Prostate gland (tissue), 2 donors: ENCODE measurements around the gene CDC6. TPM values are rescaled to one million over a fixed set of nuclear protein-coding genes. Genes with fewer than 3 reads are reported as not detected.

Source experiments
- DNase-seq: peaks from one replicate; pipeline ENCODE4 v3.0.0-alpha.2; 2019; ENCODE audit warnings: low spot score
- H3K27ac ChIP-seq, 2 donors: fragments of 200-600 bp; sonication (generic); 2 replicates each; pipeline ENCODE4 v1.5.1; 2017 to 2019
- H3K27me3 ChIP-seq: fragments of 200-600 bp; sonication (generic); replicated peaks from 2 replicates; pipeline ENCODE4 v1.5.1; 2019; ENCODE audit not compliant: insufficient read depth
- H3K36me3 ChIP-seq, 2 donors: fragments of 200-600 bp; sonication (generic); 1 replicate in 1 of 2; 2 replicates in 1 of 2; pipeline versions ENCODE4 v1.5.1 to v1.8.1; 2017 to 2019
- H3K4me1 ChIP-seq: fragments of 200-600 bp; sonication (generic); replicated peaks from 2 replicates; pipeline ENCODE4 v1.5.1; 2019
- H3K4me3 ChIP-seq, 2 donors: fragments of 200-600 bp; sonication (generic); 2 replicates each; pipeline ENCODE4 v1.5.1; 2017 to 2019
- H3K9me3 ChIP-seq: fragments of 200-600 bp; sonication (generic); 2 replicates; pipeline ENCODE4 v1.5.1; 2017
- POLR2A ChIP-seq: fragments of 450-650 bp; IDR thresholded peaks from one replicate; pipeline ENCODE4 v1.6.1; 2016; ENCODE audit warnings: antibody characterized with exemption, mild to moderate bottlenecking
- POLR2AphosphoS5 ChIP-seq: sonication (generic); formaldehyde crosslinking; IDR thresholded peaks from one replicate; pipeline ENCODE4 v1.6.1; 2017; ENCODE audit warnings: antibody characterized with exemption
- WGBS: methylation state at CpG from one replicate; pipeline ENCODE4 v1.1.5; 2018; 5-methylcytosine and 5-hydroxymethylcytosine counted together
- intact Hi-C: fragments of 100-400 bp; cut with DNase I; formaldehyde crosslinking; loops from one replicate; pipeline ENCODE4 v1.14.2; 2022
- total RNA-seq, 2 donors: library from RNA; depleted of rRNA; stranded (reverse); fragments of >200 nt; gene quantifications; one replicate each; pipeline ENCODE4 v1.1.0, GENCODE V29; 2016
- TF ChIP-seq, protein P1 (sequence below), 4 experiments: fragments of 200-600 bp in 2 of 4; fragments of 450-650 bp in 2 of 4; sonication (generic) in 2 of 4; IDR thresholded peaks; 1 replicate in 3 of 4; 2 replicates in 1 of 4; pipeline ENCODE4 v1.5.1; 2016 to 2019; ENCODE audit warnings: antibody characterized with exemption in 4 of 4, mild to moderate bottlenecking in 2 of 4, moderate library complexity in 2 of 4

The CDC6 gene
- total RNA-seq, 2 donors from 2014 or later = 2.1 to 10.3 TPM

DNA sequence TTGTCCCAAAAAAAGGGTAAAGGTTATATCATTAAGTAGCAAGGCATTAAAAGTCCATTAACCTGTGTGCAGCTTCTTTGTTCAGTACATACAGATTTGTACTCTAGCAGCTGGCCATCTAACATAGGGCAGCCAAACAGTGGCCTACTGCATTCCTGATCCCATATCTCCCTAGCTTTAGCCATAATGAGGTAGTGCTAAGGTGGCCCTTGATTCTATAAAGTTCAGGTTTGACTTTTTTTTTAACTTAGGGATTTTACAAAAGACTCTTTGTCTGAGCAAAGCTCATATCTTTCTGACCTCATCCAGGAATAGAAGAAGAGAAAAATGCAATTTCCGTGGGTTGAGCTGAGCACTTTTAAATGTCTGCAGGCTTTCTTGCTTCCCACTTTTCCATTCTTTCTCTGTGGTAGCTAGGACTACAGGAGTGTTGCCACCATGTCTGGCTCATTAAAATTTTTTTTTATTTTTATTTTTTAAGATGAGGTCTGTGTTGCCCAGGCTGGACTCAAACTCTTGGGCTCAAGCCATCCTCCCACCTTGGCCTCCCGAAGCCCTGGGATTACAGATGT lies 19.5 kb upstream of the CDC6 start:
- no peaks in the 10 kb centered on the region for H3K4me1 ChIP-seq
- intact Hi-C loops = no loop called here
- TF ChIP-seq, protein P1, sequence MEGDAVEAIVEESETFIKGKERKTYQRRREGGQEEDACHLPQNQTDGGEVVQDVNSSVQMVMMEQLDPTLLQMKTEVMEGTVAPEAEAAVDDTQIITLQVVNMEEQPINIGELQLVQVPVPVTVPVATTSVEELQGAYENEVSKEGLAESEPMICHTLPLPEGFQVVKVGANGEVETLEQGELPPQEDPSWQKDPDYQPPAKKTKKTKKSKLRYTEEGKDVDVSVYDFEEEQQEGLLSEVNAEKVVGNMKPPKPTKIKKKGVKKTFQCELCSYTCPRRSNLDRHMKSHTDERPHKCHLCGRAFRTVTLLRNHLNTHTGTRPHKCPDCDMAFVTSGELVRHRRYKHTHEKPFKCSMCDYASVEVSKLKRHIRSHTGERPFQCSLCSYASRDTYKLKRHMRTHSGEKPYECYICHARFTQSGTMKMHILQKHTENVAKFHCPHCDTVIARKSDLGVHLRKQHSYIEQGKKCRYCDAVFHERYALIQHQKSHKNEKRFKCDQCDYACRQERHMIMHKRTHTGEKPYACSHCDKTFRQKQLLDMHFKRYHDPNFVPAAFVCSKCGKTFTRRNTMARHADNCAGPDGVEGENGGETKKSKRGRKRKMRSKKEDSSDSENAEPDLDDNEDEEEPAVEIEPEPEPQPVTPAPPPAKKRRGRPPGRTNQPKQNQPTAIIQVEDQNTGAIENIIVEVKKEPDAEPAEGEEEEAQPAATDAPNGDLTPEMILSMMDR (IDR thresholded peaks at IDR 0.05) = no peak
- TF ChIP-seq POLR2A = no peak
- TF ChIP-seq POLR2AphosphoS5 = no peak
- H3K36me3 ChIP-seq = no peaks in the 10 kb centered on the region
- 77% methylated on average over 2 of the region's 2 CpGs for WGBS
- H3K27ac ChIP-seq = no peak overlapping the region
- H3K27me3 ChIP-seq = no peaks in the 10 kb centered on the region
- no peak overlapping the region for H3K4me3 ChIP-seq
- no peaks in the 10 kb centered on the region for H3K9me3 ChIP-seq
- DNase-seq = no peak

DNA sequence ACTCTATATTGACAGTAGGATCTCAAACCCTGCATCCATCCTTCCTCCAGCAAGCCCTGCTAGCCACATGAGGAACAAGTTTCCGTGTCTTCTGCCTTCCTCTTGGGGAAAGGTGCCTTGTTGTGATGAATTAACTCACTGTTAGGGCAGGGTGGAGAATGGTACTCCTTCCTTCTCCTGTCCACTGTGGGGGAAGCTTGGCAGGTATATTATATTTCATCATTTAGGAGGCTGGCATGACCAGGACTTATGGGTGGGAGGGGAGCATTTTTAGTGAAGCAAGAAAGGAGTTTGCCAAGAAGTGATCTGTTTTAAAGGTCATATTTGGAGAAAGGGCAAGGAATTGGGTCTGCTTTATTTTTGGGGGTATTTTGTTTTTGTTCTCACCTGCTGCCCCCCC lies 9.3 kb upstream of the CDC6 start:
- intact Hi-C loops = no loop called here
- no peak for DNase-seq
- H3K27me3 ChIP-seq = no peaks in the 10 kb centered on the region
- no peak overlapping the region for H3K27ac ChIP-seq
- H3K9me3 ChIP-seq = no peaks in the 10 kb centered on the region
- peaks cover 0 to 10% of the 10 kb centered on the region in 2 donors for H3K36me3 ChIP-seq
- TF ChIP-seq POLR2A (no peak), POLR2AphosphoS5 (no peak)
- TF ChIP-seq, protein P1 (IDR thresholded peaks at IDR 0.05) = no peak
- 91% methylated on average over 1 of the region's 1 CpG for WGBS
- no peak overlapping the region for H3K4me3 ChIP-seq
- H3K4me1 ChIP-seq = no peaks in the 10 kb centered on the region

DNA sequence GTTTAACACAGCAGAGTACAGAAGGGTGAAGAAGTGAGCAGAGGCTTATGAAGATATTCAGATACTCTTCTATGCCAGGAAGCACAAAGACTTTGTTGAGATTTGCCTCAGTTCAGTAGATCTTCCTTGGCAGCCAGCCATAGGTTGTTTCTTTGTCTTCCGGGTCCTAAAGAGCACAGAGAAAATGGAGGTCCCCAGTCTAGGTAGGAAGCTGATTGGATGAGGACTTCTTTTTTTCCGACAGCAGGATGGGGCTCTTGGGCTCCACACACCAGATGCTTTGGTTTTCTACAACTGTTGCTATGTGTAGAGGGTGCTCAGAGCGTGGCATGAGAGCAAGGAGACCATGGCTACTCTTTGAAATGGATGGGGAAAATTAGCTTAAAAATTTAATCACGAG lies 8.3 kb upstream of the CDC6 start:
- Histone ChIP-seq H3K36me3 (peaks cover 0 to 10% of the 10 kb centered on the region in 2 donors), H3K27ac (no peak overlapping the region), H3K27me3 (no peaks in the 10 kb centered on the region), H3K4me1 (no peaks in the 10 kb centered on the region), H3K9me3 (no peaks in the 10 kb centered on the region), H3K4me3 (no peak overlapping the region)
- TF ChIP-seq POLR2A = no peak
- no peak for TF ChIP-seq POLR2AphosphoS5
- TF ChIP-seq, protein P1 (IDR thresholded peaks at IDR 0.05) = no peak
- intact Hi-C loops = no loop called here
- no peak for DNase-seq
- 92% methylated on average over 4 of the region's 4 CpGs for WGBS

DNA sequence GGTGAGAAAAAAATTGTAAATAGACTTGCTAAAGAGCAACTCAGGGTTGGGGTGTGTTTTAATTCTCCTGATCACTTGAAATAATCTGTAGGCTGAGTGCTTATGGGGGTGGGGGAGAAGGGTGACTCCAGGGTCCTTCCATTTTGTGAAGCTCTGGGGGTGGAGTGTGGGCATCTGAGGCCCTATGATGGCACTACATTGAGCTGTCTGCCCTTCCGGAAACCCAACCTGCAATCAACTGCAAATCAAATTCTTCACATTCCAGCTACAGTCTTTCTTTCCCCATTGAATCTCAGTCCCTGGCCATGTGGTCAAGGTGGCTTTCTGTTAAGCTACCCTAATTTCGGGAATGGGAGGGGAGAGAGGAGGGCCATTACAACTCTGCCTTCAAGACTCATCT lies 6.0 kb upstream of the CDC6 start:
- H3K9me3 ChIP-seq = no peaks in the 10 kb centered on the region
- 77% methylated on average over 2 of the region's 2 CpGs for WGBS
- intact Hi-C loops = no loop called here
- DNase-seq = no peak
- H3K36me3 ChIP-seq = peaks cover 0 to 10% of the 10 kb centered on the region in 2 donors
- no peaks in the 10 kb centered on the region for H3K27me3 ChIP-seq
- no peak overlapping the region for H3K27ac ChIP-seq
- no peaks in the 10 kb centered on the region for H3K4me1 ChIP-seq
- TF ChIP-seq, protein P1 (IDR thresholded peaks at IDR 0.05) = no peak
- TF ChIP-seq POLR2A (no peak), POLR2AphosphoS5 (no peak)
- no peak overlapping the region for H3K4me3 ChIP-seq

DNA sequence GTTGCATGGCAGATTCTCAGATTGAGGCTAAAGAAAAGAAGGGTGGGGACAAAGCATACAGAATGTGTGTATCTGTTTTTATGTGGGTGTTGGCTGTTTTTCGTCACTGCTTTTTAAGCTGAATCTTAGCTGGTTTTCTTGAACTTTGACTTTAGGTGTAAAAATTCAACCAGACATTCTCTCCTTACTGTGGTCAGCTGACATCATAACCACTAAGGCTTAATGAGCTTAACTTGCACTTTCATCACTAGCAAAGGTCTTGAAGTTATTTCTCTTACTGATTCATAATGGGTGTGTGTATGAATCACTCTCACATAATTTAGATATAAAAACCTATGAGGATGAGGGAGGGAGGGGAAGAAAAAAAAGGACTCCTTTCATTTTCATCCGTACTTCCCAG lies 4.0 kb upstream of the CDC6 start:
- 68% methylated on average over 2 of the region's 2 CpGs for whole genome bisulfite sequencing
- no peaks in the 10 kb centered on the region for H3K27me3 ChIP-seq
- no peaks in the 10 kb centered on the region for H3K36me3 ChIP-seq
- H3K27ac ChIP-seq = peak overlapping the region; percentile 29 to 44
- H3K4me1 ChIP-seq = peaks cover 4% of the 10 kb centered on the region
- TF ChIP-seq POLR2AphosphoS5 (no peak), POLR2A (no peak)
- TF ChIP-seq, protein P1 (IDR thresholded peaks at IDR 0.05) = no peak
- intact Hi-C loops = no loop called here
- no peak overlapping the region for H3K4me3 ChIP-seq
- H3K9me3 ChIP-seq = no peaks in the 10 kb centered on the region
- DNase-seq = no peak
